Measurements from ENCODE around the gene LIM2. TPM values are rescaled to one million over a fixed set of nuclear protein-coding genes. Genes with fewer than 3 reads are reported as not detected.

The LIM2 gene
- total and polyA plus RNA-seq, 9 of the 15 experiments (the other 6 are each of a cell fraction or from before 2014, with no cell fraction given): 0.07 to 0.45 (median 0.18) TPM; not detected in 4

DNA sequence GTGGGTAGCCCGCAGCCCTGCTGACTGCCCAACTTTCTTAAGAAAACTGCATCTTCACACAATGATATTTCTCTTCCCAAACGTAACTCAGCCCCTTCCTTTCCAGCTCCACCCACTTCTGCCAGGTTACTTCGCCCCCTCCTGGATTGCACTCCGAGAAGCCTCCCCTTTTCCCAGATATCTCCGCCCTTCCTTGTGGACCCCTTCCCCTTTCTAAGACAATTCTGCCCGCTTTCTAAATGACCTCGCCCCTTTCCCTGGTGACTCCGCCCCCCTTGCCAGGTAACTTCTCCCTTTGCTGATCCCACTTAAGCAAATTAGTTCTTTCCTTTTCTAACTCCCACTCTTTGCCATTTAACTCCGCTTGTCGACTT lies 48.5 kb downstream of the LIM2 start (continued):
- TF ChIP-seq, protein P1, sequence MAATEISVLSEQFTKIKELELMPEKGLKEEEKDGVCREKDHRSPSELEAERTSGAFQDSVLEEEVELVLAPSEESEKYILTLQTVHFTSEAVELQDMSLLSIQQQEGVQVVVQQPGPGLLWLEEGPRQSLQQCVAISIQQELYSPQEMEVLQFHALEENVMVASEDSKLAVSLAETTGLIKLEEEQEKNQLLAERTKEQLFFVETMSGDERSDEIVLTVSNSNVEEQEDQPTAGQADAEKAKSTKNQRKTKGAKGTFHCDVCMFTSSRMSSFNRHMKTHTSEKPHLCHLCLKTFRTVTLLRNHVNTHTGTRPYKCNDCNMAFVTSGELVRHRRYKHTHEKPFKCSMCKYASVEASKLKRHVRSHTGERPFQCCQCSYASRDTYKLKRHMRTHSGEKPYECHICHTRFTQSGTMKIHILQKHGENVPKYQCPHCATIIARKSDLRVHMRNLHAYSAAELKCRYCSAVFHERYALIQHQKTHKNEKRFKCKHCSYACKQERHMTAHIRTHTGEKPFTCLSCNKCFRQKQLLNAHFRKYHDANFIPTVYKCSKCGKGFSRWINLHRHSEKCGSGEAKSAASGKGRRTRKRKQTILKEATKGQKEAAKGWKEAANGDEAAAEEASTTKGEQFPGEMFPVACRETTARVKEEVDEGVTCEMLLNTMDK (IDR thresholded peaks at IDR 0.05; ENCODE audit: borderline replicate concordance, insufficient read depth, low read depth, low read length, poor library complexity, severe bottlenecking): peak; percentile 11
- no peak for TF ChIP-seq RBM17 (IDR thresholded peaks at IDR 0.05; ENCODE audit: borderline replicate concordance, low read depth, low read length)
- TF ChIP-seq FOXA1 (IDR thresholded peaks at IDR 0.05; ENCODE audit: borderline replicate concordance): no peak
- TF ChIP-seq ZNF77 (CRISPR knock-in tag; IDR thresholded peaks at IDR 0.05): no peak
- TF ChIP-seq, protein P2, sequence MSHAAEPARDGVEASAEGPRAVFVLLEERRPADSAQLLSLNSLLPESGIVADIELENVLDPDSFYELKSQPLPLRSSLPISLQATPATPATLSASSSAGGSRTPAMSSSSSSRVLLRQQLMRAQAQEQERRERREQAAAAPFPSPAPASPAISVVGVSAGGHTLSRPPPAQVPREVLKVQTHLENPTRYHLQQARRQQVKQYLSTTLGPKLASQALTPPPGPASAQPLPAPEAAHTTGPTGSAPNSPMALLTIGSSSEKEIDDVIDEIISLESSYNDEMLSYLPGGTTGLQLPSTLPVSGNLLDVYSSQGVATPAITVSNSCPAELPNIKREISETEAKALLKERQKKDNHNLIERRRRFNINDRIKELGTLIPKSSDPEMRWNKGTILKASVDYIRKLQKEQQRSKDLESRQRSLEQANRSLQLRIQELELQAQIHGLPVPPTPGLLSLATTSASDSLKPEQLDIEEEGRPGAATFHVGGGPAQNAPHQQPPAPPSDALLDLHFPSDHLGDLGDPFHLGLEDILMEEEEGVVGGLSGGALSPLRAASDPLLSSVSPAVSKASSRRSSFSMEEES (CRISPR knock-in tag; IDR thresholded peaks at IDR 0.05): no peak
- peak; percentile 92 for TF ChIP-seq HDGF (IDR thresholded peaks at IDR 0.05)
- TF ChIP-seq RBM15 (IDR thresholded peaks at IDR 0.05; ENCODE audit: insufficient read depth, low read length): no peak
- no peak for TF ChIP-seq SMARCC2 (IDR thresholded peaks at IDR 0.05; ENCODE audit: low read depth)
- TF ChIP-seq, protein P3, sequence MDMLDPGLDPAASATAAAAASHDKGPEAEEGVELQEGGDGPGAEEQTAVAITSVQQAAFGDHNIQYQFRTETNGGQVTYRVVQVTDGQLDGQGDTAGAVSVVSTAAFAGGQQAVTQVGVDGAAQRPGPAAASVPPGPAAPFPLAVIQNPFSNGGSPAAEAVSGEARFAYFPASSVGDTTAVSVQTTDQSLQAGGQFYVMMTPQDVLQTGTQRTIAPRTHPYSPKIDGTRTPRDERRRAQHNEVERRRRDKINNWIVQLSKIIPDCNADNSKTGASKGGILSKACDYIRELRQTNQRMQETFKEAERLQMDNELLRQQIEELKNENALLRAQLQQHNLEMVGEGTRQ (CRISPR knock-in tag; IDR thresholded peaks at IDR 0.05): no peak
- TF ChIP-seq ZFPM2 (CRISPR knock-in tag; IDR thresholded peaks at IDR 0.05): no peak
- no peak for TF ChIP-seq FUS (optimal IDR thresholded peaks at IDR 0.05; ENCODE audit: low read depth, low read length)
- TF ChIP-seq RBBP5 (IDR thresholded peaks at IDR 0.05; ENCODE audit: borderline replicate concordance, insufficient read depth, low read length, poor library complexity, severe bottlenecking): no peak
- peak; percentile 91; the same call in 1 of the 2 replicates for TF ChIP-seq ELF4 (CRISPR knock-in tag; IDR thresholded peaks at IDR 0.05)
- TF ChIP-seq PRPF4 (IDR thresholded peaks at IDR 0.05; ENCODE audit: insufficient read depth, low read depth, low read length, poor library complexity, severe bottlenecking): no peak
- no peak for TF ChIP-seq RCOR1 (IDR thresholded peaks at IDR 0.05; ENCODE audit: borderline replicate concordance in 1 of 2, low read depth in 2 of 2, low read length in 2 of 2)
- TF ChIP-seq KDM2B (CRISPR knock-in tag; IDR thresholded peaks at IDR 0.05): no peak
- TF ChIP-seq GTF2F1 (IDR thresholded peaks at IDR 0.05; ENCODE audit: low read depth, low read length): no peak
- TF ChIP-seq ZNF165 (CRISPR knock-in tag; IDR thresholded peaks at IDR 0.05; ENCODE audit: borderline replicate concordance): no peak
- TF ChIP-seq HLTF (IDR thresholded peaks at IDR 0.05): 0 out of 2 replicates have a peak, but pooled peaks have one; percentile 70
- no peak for TF ChIP-seq ZNF140 (CRISPR knock-in tag; IDR thresholded peaks at IDR 0.05)
- TF ChIP-seq, protein P4, sequence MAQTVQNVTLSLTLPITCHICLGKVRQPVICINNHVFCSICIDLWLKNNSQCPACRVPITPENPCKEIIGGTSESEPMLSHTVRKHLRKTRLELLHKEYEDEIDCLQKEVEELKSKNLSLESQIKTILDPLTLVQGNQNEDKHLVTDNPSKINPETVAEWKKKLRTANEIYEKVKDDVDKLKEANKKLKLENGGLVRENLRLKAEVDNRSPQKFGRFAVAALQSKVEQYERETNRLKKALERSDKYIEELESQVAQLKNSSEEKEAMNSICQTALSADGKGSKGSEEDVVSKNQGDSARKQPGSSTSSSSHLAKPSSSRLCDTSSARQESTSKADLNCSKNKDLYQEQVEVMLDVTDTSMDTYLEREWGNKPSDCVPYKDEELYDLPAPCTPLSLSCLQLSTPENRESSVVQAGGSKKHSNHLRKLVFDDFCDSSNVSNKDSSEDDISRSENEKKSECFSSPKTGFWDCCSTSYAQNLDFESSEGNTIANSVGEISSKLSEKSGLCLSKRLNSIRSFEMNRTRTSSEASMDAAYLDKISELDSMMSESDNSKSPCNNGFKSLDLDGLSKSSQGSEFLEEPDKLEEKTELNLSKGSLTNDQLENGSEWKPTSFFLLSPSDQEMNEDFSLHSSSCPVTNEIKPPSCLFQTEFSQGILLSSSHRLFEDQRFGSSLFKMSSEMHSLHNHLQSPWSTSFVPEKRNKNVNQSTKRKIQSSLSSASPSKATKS (CRISPR knock-in tag; IDR thresholded peaks at IDR 0.05): no peak
- TF ChIP-seq GABPB2 (CRISPR knock-in tag; conservative IDR thresholded peaks at IDR 0.05): no peak
- no peak for TF ChIP-seq KHSRP (IDR thresholded peaks at IDR 0.05)
- TF ChIP-seq WHSC1 (IDR thresholded peaks at IDR 0.05; ENCODE audit: low read length): no peak
- TF ChIP-seq SP2 (IDR thresholded peaks at IDR 0.05; ENCODE audit: extremely low read depth, low read depth, low read length, poor library complexity, severe bottlenecking): no peak
